Bronchus fibroblast of lung (primary cell): Measurements from ENCODE around the gene GABRP. TPM values are rescaled to one million over a fixed set of nuclear protein-coding genes. Genes with fewer than 3 reads are reported as not detected.

Experiments
- total RNA-seq: library from RNA; depleted of rRNA; stranded (reverse); fragments of >200 nt; gene quantifications from 2 replicates; pipeline ENCODE4 v1.2.3, GENCODE V29; 2015

Gene GABRP, protein sequence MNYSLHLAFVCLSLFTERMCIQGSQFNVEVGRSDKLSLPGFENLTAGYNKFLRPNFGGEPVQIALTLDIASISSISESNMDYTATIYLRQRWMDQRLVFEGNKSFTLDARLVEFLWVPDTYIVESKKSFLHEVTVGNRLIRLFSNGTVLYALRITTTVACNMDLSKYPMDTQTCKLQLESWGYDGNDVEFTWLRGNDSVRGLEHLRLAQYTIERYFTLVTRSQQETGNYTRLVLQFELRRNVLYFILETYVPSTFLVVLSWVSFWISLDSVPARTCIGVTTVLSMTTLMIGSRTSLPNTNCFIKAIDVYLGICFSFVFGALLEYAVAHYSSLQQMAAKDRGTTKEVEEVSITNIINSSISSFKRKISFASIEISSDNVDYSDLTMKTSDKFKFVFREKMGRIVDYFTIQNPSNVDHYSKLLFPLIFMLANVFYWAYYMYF
- not detected in 2 replicates for total RNA-seq

DNA sequence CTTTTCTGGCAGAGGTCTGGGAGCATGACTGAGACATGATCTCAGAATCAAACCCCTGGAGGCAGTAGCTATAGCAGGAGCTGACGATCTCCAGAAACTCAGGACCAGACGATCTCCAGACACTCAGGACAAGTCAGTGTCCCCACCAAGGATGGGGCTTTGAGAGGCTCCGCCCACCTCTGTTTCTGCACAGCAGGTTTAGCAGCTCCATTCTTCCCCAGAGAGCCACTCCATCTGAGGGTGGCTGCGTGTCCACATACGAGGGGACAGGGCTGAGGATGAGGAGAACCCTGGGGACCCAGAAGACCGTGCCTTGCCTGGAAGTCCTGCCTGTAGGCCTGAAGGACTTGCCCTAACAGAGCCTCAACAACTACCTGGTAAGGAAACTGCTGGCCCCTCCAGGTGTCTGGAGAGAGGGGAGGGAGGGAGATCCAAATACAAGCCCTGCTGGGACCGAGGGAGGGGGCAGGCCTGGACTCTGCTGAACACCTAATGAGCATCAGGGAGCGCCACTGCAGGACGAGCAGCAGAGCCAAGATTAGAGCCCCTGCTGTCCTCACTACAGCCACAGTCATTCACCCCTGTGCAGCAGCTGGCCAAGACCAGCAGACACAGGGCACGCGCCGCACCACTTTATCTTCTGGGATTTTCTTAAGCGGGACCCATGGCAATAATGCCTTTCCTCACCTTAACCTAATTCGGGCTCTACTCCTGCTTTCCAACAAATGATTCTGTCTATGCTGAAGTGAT lies at the start of gene GABRP:
GABRP (plus strand) TSS at position 228 of the 750 bp plus-strand sequence. CDS start 4,891 bp downstream, outside the sequence.

DNA sequence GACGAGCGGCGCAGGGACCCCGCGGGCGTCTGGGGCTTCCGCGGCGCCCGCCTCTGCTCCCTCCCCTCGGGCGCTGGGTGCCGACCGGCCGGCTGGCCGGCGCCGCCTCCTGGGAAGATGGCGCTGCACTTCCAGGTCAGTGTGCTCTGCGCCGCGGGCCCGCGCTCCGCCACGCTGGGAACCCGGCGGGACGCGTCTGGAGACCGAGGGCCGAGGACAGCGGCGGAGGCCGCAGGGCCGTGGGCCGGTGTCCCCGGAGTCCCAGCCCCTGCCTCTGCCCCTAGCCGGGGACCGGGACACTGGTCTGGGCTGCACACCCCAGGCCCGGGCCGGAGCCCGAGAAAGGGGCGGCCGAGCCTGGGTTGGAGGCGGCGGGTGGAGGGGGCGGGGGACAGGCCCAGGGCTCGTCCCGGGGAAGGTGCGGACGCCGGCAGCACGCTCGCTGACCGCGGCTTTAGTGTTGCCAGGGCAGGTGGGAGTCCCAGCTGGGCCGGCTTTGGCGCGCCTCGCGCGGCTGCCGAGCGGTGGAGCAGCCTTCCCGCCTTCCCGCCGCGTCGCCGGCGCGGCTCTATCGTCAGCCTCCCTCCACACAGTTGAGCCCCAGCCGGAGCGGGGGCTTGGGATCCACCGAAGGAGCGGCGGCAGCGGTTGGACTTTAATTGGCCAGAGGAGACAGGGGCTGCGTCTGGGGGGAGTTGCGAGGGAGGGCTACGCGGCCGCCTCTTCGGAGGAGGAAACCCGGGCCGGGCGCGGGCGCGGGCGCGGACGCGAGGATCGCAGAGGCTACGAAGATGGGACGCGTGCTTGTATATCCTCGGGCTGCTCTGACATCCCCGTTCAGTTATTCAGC lies 78.6 kb downstream of the GABRP start, which contains the start of gene RANBP17:
RANBP17 (plus strand) TSS at position 102 of the 850 bp plus-strand sequence.

Other genes starting within 250 kb of the GABRP start
- gene RANBP17, start 78.3 kb downstream of the GABRP start, total RNA-seq = 4.0 and 4.7 TPM in 2 replicates